Colon (tissue), 2 donors: ENCODE results near the gene CHERP.
A peak's percentile ranks its signal among the peaks of the same experiment; 100 is the strongest.
"Not testable (repeated sequence)": the region's sequence is repeated elsewhere in the genome, so short reads cannot be mapped to it uniquely, and the experiment has no call there.

ENCODE experiments used
- FAIRE-seq: peaks from 2 replicates; lab custom pipeline; 2012; peaks lifted over from hg19 to GRCh38; lab: Jason Lieb, UNC
- donor health status: control.
- donor health status: control.

Gene CHERP

GRCh38 chr19:16520074-16520973, 21.9 kb downstream of the CHERP start:
- FAIRE-seq, result no peak

DNA sequence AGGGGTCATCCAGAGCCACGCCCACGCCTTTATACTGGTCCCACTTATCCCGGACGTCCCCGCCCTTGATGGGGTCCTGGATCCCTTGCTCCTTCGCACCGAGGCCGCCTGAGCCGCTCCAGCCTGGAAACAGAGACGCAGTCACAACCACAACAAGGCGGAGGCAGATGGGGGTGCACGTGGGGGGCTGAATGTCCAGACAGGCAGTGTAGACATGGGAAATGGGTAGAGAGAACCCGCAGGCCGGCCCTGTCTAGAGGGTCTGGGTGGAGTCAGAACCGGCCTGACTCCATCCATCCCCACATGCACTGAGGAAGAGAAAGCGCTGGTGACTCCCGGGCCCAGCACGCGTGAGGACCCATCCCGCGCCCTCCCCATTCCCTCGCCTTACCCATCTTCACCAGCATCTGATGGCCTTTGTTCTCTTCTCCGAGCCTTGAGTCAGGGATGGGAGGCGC, 23.0 kb downstream of the CHERP start:
- FAIRE-seq, result no peak

GRCh38 chr19:16518483-16519229, 23.6 kb downstream of the CHERP start:
- no peak for FAIRE-seq

GRCh38 chr19:16518061-16518460, 24.2 kb downstream of the CHERP start:
- no peak for FAIRE-seq

- no peak for FAIRE-seq
Measured at GRCh38 chr19:16516923-16517610, 25.2 kb downstream of the CHERP start.

DNA sequence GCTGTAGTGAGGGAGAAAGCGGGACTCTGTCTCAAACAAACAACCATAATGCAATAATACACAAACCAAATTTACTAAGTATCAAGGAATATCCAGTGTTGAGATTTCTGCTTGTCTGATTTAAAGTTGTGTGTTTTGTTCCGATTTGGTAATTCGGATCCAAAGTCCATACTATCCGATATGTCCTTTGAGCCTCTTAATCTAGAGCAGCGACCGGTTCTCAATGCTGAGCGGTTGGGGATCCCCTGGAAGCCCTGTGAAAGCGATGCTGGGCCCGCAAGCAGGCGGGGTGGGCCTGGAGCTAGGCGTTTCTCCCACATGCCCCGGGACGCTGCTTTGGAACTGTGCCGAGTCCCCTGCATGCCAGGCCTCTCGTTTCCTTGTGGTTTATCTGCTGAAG, 25.9 kb downstream of the CHERP start:
- no peak for FAIRE-seq

GRCh38 chr19:16514383-16515019, 27.7 kb downstream of the CHERP start:
- no peak for FAIRE-seq

- not testable (repeated sequence) for FAIRE-seq
Measured at GRCh38 chr19:16512611-16513010, 29.6 kb downstream of the CHERP start.

GRCh38 chr19:16509141-16510061, 32.8 kb downstream of the CHERP start:
- no peak for FAIRE-seq

DNA sequence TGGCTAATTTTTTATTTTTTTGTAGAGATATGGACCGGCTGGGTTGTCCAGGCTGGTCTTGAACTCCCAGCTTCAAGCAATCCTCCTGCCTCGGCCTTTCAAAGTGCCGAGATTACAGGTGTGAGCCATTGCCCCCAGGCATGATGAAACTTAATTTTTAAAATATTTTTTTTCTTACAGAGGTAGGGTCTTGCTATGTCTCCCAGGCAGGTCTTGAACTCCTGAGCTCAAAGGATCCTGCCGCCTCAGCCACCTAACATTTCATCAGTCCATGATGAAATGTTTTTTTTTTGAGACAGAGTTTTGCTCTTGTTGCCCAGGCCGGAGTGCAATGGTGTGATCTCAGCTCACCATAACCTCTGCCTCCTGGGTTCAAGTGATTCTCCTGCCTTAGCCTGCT, 33.7 kb downstream of the CHERP start:
- FAIRE-seq, result no peak

- FAIRE-seq, result no peak
Measured at GRCh38 chr19:16506961-16507360, 35.3 kb downstream of the CHERP start.

GRCh38 chr19:16506161-16506560, 36.1 kb downstream of the CHERP start:
- FAIRE-seq, result not testable (repeated sequence)

GRCh38 chr19:16504271-16504670, 38.0 kb downstream of the CHERP start:
- FAIRE-seq, result no peak

DNA sequence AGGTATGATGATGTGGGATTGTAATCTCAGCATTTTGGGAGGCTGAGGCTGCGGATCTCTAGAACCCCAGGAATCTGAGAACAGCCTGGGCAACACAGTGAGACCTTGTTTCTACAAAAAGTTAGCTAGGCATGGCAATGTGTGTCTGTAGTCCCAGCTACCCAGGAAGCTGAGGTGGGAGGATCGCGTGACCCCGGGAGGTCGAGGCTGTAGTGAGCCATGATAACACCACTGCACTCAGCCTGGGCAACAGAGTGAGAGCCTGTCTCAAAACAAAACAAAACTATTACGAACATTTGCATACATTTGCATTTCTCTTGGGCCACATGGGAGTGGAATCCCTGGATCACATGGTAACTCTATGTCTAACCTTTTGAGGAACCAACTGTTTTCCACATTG, 44.4 kb downstream of the CHERP start:
- FAIRE-seq, result no peak

DNA sequence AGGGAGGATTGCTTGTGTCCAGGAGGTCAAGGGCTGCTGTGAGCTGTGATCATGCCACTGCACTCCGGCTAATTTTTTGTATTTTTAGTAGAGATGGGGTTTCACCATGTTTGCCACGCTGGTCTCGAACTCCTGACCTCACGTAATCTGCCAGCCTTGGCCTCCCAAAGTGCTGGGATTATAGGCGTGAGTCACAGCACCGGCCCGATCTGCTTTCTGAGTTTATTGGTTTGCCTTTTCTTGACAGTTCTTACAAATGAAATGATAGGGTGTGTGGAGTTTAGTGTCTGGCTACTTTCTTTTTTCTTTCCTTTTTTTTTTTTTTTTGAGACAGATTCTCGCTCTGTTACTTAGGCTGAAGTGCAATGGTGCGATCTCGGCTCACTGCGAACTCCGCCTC, 45.2 kb downstream of the CHERP start:
- no peak for FAIRE-seq

- FAIRE-seq, result no peak
Measured at GRCh38 chr19:16496613-16496983, 45.6 kb downstream of the CHERP start.

DNA sequence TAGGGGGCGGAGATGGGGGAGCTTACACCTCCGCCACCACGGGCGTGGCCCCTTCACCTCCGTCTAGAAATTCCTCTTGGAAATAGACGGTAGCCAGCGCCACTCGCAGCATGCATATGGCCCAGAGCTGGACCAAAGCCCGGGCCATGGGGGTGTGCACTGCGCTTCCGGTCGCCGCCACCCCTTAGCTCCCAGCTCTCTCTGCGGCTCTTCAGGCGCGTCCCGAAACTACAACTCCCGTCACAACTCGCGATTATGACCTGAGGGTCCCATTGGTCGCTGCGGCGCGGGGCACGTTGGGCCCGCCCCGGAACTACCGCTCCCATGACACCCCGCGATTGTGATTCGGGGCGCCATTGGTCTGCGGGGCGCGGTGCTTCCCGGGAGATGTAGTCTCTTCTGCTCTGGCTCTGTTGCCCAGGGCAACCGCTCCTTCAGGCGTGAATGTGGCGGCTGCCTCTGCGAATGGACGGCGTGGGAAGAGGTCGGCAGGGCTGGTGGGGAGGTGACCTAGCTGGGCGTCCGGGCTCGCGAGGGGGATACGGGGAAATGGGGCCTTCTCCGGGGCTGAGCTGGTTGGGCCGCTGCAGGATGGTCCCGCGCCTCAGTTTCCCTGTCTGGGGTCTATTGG, 46.1 kb downstream of the CHERP start, which contains the start of the genes C19orf44 and CALR3:
Gene C19orf44, plus strand, starts transcription at position 413 of the 631 bp plus-strand sequence. CDS start 4,399 bp downstream, outside the sequence.
Gene CALR3, minus strand, starts transcription at position 186 of the 631 bp plus-strand sequence. Its CDS starts 38 bp downstream, at position 148.
- FAIRE-seq, result peak; percentile 55

- FAIRE-seq, result not testable (repeated sequence)
Measured at GRCh38 chr19:16486476-16486875, 55.8 kb downstream of the CHERP start.

DNA sequence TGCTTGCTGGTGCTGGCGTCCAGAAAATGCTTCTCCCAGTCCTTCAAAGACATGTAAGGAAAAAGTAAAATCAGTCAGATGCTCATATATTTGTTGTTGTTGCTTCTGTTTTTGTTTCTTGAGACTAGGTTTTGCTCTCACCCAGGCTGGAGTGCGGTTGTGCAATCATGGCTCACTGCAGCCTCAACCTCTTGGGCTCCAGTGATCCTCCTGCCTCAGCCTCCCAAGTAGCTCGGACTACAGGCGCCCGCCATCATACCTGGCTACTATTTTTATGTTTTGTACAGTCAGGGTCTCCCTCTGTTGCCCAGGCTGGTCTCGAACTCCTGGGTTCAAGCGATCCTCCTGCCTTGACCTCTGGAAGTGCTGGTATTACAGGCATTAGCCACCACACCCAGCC, 59.5 kb downstream of the CHERP start:
- FAIRE-seq, result no peak

DNA sequence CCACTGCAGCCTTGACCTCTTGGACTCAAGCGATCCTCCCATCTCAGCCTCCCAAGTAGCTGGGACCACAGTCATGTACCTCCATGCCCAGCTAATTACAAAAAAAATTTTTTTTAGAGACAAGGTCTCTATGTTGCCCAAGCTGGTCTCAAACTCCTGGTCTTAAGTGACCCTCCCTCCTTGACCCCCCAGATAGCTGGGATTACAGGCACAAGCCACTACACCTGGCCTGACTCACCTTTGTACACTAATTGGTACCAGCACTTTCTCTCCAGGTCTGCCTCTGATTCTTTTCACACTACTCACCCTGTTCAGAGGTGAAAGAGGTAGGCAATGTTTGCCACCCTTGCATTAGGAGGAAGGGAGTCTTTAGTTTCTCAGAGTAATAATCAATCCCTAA, 64.9 kb downstream of the CHERP start:
- no peak for FAIRE-seq
